Measurements from ENCODE around the gene DNAH8.

- TF ChIP-seq CTCF (conservative IDR thresholded peaks at IDR 0.05 in 1 of 2, IDR thresholded peaks at IDR 0.05 in 1 of 2; ENCODE audit: extremely low read depth in 1 of 2, insufficient read depth in 1 of 2, low read depth in 1 of 2, low read length in 2 of 2) (no peak), EZH2 (IDR thresholded peaks at IDR 0.05; ENCODE audit: borderline replicate concordance, low read length) (no peak)
These were observed 128.7 kb downstream of the DNAH8 start for GRCh38 chr6:38843798-38844197.
